Endometrium (tissue), 2 donors: ENCODE measurements around the gene NUDCD3.

ENCODE experiments used
- FAIRE-seq: peaks from 2 replicates; lab custom pipeline; 2012; peaks lifted over from hg19 to GRCh38; lab: Jason Lieb, UNC
- donor health status: control.
- donor health status: control.

Gene NUDCD3

GRCh38 chr7:44400033-44400511 is 90.4 kb downstream of the NUDCD3 start:
- no peak for FAIRE-seq

DNA sequence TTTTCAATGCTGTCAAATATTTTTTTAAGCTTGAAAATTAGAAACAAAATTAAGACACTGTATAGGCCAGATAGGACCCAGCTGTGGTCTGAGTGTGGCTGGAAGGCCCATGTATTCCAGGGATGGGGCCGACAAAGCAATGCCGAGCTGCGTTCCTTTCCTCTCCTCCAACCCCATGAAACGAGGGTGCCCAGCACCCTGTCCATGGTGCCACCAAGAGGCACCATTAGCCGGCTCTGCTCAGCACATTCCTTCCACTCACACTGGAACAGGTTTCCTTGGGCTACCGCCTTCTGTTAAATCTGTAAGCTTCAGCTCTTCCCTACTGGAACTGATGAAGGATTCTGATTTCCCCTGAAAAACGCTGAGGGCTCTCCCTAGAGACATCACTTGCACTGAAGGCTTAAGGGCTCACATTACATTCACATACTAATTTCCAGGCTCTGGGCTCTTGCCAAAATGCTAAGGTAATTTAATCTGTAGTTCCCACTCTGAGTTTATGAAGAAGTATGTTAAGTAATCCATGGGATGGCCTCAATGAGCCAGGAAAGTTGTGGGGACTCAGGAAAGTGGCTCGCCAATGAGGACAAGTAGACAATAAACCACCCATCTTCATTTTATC is 91.4 kb downstream of the NUDCD3 start:
- no peak for FAIRE-seq

DNA sequence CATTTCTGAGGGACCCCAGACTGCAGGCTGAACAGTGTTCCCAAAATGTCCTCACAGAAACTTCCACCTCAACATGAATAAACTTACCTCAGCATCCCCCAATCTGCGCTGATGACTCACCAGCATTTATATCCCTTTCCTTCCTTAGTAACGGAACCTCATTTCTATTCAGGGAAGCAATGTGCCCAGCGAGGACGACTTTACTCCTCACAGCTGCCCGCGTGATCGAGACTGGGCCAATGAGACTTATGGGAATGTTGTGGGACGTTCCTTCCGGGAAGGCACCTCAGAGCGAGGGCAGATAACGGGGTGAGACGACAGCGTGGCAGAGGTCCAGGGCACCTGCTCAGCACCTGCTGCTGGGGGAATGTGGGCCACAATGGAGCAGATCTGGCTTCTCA is 91.9 kb downstream of the NUDCD3 start:
- FAIRE-seq: no peak

- no peak for FAIRE-seq
These were observed 93.4 kb downstream of the NUDCD3 start for GRCh38 chr7:44396931-44397545.

GRCh38 chr7:44396496-44396895 is 94.0 kb downstream of the NUDCD3 start:
- FAIRE-seq: no peak

DNA sequence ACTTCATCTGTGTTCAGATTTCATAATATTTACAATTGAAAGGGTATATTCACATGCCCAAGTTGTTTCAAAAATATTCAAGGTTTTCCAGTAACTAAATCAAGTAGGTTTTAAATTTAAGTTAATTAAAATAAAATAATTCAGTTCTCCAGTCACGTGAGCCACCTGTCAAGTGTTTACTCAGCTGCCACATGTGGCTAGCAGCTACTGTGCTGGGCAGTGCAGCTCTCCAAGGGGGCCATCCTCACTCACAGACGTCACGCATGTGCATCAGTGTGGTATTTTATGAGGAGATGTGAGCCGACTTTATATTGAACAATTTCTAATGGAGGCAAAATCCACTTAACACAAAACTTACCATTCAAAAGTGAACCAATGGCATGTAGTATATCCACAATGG is 95.4 kb downstream of the NUDCD3 start:
- no peak for FAIRE-seq

- no peak for FAIRE-seq
These were observed 95.8 kb downstream of the NUDCD3 start for GRCh38 chr7:44394636-44395035.

GRCh38 chr7:44394112-44394447 is 96.4 kb downstream of the NUDCD3 start:
- FAIRE-seq: no peak

- no peak for FAIRE-seq
These were observed 97.0 kb downstream of the NUDCD3 start for GRCh38 chr7:44393238-44394111.

DNA sequence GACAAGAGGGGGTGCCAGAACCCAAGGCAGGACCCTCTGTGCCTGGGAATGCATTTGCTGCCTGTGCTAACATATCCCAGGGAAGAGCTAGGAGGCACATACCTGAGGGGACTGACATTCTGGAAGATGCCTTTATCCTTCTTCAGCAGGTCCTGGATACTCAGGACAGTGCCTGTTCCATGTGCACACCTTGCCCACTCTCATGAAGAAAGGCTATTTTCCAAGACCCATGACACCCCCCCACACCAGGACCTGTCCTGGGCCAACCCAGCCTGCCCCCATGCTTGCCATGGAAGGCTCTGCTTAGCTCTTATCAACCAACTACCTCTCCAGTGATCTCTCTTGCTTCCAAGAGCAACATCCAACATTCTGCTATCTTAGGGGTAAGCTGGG is 97.8 kb downstream of the NUDCD3 start:
- FAIRE-seq: no peak

- no peak for FAIRE-seq
These were observed 98.5 kb downstream of the NUDCD3 start for GRCh38 chr7:44391746-44392617.

DNA sequence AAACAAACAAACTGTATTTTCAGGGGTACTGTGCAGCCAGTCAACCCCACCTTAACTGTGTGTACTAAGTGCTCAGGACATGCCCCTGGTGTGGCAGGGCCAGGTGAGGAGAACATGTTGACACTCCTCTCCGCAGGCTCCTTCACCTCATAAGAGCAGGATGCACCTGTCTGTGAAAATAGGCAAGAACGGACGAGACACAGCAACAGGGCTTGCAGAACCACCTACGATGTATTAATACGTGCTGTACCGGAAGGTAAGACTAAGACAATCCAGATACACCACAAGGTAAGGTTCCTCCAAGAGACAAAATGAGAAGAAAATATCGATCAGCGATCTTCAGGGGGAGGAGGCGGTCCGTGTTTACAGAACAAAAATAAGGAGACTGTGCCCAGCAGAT is 99.3 kb downstream of the NUDCD3 start:
- no peak for FAIRE-seq

DNA sequence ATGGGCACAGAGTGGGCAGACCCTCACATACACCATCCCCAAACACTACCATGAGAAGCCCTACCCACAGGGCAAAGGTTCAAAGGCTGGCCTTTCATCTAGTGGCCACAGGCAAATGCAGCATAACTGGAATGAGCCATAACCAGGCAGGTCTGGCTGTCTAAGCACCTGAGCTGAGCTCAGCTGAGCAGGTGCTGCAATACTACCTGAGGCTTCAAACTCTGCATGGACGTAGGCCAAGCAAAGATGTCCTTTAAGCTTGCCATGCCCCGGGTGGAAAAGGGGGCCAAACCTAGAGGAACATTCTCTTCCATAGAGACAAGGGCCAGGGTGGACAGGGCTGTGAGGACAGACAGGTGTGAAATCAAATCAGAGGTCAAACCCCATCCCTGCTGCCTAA is 99.8 kb downstream of the NUDCD3 start:
- no peak for FAIRE-seq

DNA sequence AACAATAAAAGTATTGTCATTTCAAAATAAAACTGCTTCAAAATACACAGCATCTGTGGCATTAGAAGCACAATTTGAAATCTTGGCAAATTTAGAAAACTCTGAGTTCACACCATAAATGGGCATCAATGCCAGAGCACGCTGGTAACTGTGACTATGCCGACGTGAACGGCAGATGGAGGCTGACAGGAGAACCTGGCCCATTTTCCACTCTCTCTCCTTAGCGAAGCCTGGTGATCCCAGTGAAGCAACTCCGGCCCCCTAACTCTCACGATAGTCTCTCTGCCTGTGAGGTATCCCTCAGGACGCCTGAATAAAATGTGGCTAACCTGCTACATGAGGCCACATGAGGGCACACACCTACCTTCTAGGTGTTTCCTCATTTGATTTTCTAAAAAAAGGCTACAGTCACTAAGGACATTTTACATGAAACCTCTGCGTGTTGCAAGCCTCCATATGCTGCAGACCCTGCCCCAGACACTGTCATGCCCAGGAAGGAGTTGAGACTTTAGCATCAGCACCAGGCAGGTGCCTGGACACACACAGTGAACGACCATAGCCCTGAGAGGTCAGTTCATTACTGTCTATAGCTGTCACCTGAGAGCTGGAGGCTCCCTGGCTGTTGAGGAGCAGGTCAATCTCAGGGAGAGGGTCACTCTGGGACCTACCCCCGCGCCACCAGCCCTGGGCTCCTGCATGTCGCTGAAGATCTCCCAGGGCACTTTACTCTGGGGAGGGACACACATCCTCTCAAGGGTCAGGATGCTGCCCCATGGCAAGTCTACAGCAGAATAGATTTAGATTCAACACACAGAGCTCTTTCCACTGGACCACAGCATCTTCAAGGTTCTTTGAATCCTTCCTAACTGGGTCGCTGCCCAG is 102.1 kb downstream of the NUDCD3 start:
- FAIRE-seq: no peak

- FAIRE-seq: no peak
These were observed 103.1 kb downstream of the NUDCD3 start for GRCh38 chr7:44387389-44387788.

DNA sequence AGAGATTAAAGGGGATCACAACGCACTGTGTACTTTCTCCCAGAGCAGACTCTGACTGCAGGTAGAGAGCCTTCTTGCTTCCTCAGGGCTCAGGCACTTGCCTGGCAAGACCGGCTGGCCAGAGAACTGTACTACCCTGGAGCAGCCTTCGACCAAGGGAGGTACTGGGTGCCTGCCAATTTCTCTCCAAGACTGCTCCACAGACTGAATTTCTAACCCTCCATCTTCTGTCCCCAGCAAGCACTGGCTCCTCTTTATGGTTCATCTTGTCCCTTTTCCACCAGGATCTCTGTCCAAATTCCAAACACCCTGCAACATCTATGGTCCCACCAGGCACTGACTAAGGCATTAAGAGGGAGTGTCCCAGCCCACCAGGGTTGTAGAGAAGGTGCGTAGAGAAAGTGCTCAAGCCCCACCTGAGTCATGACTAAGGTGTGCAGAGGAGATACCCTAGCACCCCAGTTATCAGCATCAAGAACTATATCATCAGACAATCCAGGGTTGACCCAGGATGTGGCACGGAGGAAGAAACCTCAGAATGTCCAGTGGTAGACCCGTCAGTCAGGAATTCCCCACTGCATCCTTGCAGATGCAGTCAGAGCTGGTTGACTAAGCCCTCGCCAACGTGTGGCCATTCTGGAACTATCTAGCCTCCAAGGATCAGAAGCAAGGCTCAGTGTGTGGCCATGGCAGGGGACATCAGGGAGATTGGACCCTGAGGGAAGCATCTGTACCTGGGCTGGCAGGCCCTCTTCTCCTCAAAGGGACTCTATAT is 104.1 kb downstream of the NUDCD3 start:
- no peak for FAIRE-seq

DNA sequence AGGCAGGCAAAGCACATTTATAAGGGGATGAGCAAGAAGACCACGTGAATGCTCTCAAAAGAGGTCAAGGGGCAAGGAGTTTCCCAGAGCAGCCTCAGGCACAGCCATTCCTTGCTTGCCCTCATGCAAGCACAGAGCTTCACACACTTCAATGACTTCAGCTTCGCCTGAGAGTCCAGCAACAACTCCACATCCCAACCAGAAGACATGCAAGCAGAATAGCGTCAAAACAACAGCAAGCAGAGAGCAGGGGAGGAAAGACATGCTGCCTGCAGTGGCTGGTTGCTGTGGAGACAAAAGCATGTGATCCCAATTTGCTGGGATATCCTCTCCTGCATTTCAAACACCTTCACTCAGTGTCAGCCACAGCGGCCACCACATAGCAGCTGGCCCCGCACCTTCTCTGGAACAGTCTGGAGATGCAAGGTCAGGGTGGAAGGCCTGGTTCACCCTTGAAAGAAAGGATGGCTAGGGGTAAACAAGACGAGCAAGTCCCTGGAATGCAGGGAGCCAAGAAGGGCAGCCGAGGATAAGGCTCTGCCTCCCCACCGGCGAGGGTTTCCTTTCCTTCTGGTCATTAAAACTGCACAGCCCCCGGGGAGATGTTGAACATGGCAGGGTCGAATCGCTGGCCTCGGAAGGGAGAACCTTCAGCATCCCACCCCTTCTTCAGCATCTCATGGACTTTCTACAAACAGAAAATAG is 104.9 kb downstream of the NUDCD3 start:
- FAIRE-seq: no peak

DNA sequence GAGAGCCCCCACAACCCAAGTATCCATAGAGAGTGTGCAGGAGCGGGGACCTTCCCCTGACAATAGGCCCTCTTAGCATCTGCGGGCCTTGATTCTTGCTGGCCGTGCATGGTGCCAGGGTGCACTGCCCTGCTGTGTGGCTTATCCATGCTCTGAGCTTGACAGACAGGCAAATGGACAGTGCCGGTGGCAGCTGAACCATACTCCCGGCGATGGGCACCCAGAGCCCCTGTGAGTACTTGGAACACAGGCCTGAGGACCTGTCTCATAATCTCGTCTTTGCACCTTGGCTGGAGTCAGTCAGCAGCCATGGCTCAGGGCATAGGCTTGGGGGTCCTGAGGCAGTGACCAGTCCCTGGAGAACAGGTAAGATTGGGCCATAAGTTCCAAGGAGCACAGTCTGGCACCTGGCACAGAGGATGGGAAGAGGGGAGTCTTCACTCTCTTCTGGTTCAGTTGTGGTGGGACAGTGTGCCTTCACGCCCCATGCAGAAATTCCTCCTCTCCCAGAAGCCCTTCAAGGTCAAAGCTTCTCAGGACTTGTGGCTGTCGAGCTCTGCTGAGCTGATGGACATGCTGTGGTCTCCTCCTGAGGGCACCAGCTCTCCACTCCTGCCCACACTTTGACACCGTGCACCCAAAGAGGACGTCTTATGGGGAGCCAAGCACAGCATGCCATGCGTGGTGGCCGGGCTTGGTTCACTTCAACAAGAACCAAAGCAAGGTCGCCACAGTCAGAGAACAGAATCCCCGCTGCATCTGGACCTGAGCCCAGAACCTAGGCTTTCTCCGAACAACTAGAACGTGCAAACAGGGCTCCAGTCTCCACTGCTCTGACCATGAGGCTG is 105.6 kb downstream of the NUDCD3 start:
- FAIRE-seq: no peak

GRCh38 chr7:44383566-44383965 is 106.9 kb downstream of the NUDCD3 start:
- FAIRE-seq: no peak
